Body of pancreas (tissue), 4 donors: ENCODE data around the gene KASH5. TPM values are rescaled to one million over a fixed set of nuclear protein-coding genes. Genes with fewer than 3 reads are reported as not detected.

Experiments used
- ATAC-seq: fragments of 150-250 bp; one replicate; pipeline ENCODE4 v1.9.1; 2016
- DNase-seq, 4 donors: peaks; one replicate each; pipeline ENCODE4 v3.0.0-alpha.2; 2019
- H3K27ac ChIP-seq, 4 donors: fragments of 200-600 bp; sonication (generic); 1 replicate in 3 of 4; 2 replicates in 1 of 4; pipeline versions ENCODE4 v1.5.1 to v1.6.1; 2016 to 2019; ENCODE audit warnings: mild to moderate bottlenecking in 1 of 4, mixed read lengths in 1 of 4, moderate library complexity in 1 of 4
- H3K27me3 ChIP-seq, 2 donors: fragments of 200-600 bp; sonication (generic); one replicate each; pipeline ENCODE4 v1.6.0; 2016; ENCODE audit warnings: mild to moderate bottlenecking in 1 of 2
- H3K36me3 ChIP-seq, 2 donors: fragments of 200-600 bp; sonication (generic); replicated peaks in 1 of 2; 2 replicates each; pipeline ENCODE4 v1.5.1; 2016; ENCODE audit warnings: low read depth in 2 of 2; ENCODE audit not compliant: insufficient read depth in 1 of 2
- H3K4me1 ChIP-seq: fragments of 200-600 bp; sonication (generic); one replicate; pipeline ENCODE4 v1.6.0; 2016
- H3K4me3 ChIP-seq, 2 donors: fragments of 200-600 bp; sonication (generic); 1 replicate in 1 of 2; 2 replicates in 1 of 2; pipeline ENCODE4 v1.5.1; 2016 to 2019
- H3K9me3 ChIP-seq, 3 donors: fragments of 200-600 bp; sonication (generic); 1 replicate in 2 of 3; 2 replicates in 1 of 3; pipeline ENCODE4 v1.5.1; 2016
- CTCF ChIP-seq, 7 experiments: fragments of 450-650 bp in 4 of 7; fragments of 200-600 bp in 3 of 7; sonication (generic) in 3 of 7; IDR thresholded peaks; one replicate each; pipeline ENCODE4 v1.5.1; 2016 to 2019; ENCODE audit warnings: antibody characterized with exemption in 7 of 7
- POLR2A ChIP-seq, 3 donors: fragments of 450-650 bp; IDR thresholded peaks; one replicate each; pipeline ENCODE4 v1.6.1; 2016; ENCODE audit warnings: antibody characterized with exemption in 3 of 3, mild to moderate bottlenecking in 2 of 3
- WGBS, 2 donors: methylation state at CpG; one replicate each; pipeline ENCODE4 v1.1.5; 2017; 5-methylcytosine and 5-hydroxymethylcytosine counted together
- intact Hi-C: fragments of 100-400 bp; cut with DNase I; formaldehyde crosslinking; loops from one replicate; pipeline ENCODE4 v1.15.1; 2023
- total RNA-seq, 2 donors: library from RNA; depleted of rRNA; stranded (reverse); fragments of >200 nt; gene quantifications; one replicate each; pipeline ENCODE4 v1.1.0, GENCODE V29; 2016

The KASH5 gene
- total RNA-seq, 2 donors from 2014 or later, result 0.66 to 2.6 TPM

- ATAC-seq (no peak), DNase-seq (no peak)
- intact Hi-C loops, result no loop called here
- 31 to 48% methylated on average over 3 to 7 of the region's 12 CpGs for WGBS, 2 donors
- Histone ChIP-seq H3K27me3 (peaks cover 3 to 79% of the 10 kb centered on the region in 2 donors), H3K27ac (no peak overlapping the region), H3K9me3 (no peaks in the 10 kb centered on the region), H3K4me1 (peaks cover 26% of the 10 kb centered on the region), H3K4me3 (no peak overlapping the region), H3K36me3 (no peaks in the 10 kb centered on the region)
- TF ChIP-seq POLR2A (IDR thresholded peaks at IDR 0.05), result no peak
Measured at GRCh38 chr19:49427339-49427738, 39.3 kb downstream of the KASH5 start.

GRCh38 chr19:49427855-49428546 lies 40.0 kb downstream of the KASH5 start:
- 1% methylated on average over 15 to 45 of the region's 45 CpGs for WGBS, 2 donors
- H3K27me3 ChIP-seq, result peaks cover 5 to 79% of the 10 kb centered on the region in 2 donors

GRCh38 chr19:49428547-49429451 lies 40.8 kb downstream of the KASH5 start:
- no peak for ATAC-seq
- H3K4me3 ChIP-seq, result no peak overlapping the region

More at GRCh38 chr19:49427855-49428546, 40.0 kb downstream of the KASH5 start:
- peak in 2 of 4 donors; percentile 35 to 46 for DNase-seq
- Histone ChIP-seq H3K9me3 (no peaks in the 10 kb centered on the region), H3K27ac (no peak overlapping the region), H3K36me3 (no peaks in the 10 kb centered on the region), H3K4me1 (peaks cover 24% of the 10 kb centered on the region), H3K4me3 (no peak overlapping the region)
- intact Hi-C loops, result no loop called here
- ATAC-seq, result peak; percentile 57
- TF ChIP-seq POLR2A (IDR thresholded peaks at IDR 0.05), result no peak
- TF ChIP-seq CTCF (IDR thresholded peaks at IDR 0.05), result no peak

GRCh38 chr19:49430172-49430677 lies 42.2 kb downstream of the KASH5 start:
- Histone ChIP-seq H3K4me3 (no peak overlapping the region), H3K27me3 (peaks cover 5 to 80% of the 10 kb centered on the region in 2 donors), H3K27ac (no peak overlapping the region), H3K9me3 (no peaks in the 10 kb centered on the region), H3K4me1 (peaks cover 18% of the 10 kb centered on the region), H3K36me3 (no peaks in the 10 kb centered on the region)
- DNase-seq (no peak), ATAC-seq (no peak)
- TF ChIP-seq CTCF (IDR thresholded peaks at IDR 0.05), result no peak
- no peak for TF ChIP-seq POLR2A (IDR thresholded peaks at IDR 0.05)
- WGBS, 2 donors, result 73 to 74% methylated on average over 3 to 9 of the region's 9 CpGs
- intact Hi-C loops, result loop anchor here (10.0 kb wide), 1 partner anchor 205 kb away; no protein-coding TSS in a partner anchor

More at GRCh38 chr19:49428547-49429451, 40.8 kb downstream of the KASH5 start:
- Histone ChIP-seq H3K9me3 (no peaks in the 10 kb centered on the region), H3K4me1 (peaks cover 18% of the 10 kb centered on the region), H3K27ac (no peak overlapping the region), H3K36me3 (no peaks in the 10 kb centered on the region), H3K27me3 (peaks cover 5 to 76% of the 10 kb centered on the region in 2 donors)
- intact Hi-C loops, result no loop called here
- WGBS, 2 donors, result 17 to 38% methylated on average over 13 to 29 of the region's 29 CpGs
- TF ChIP-seq POLR2A (IDR thresholded peaks at IDR 0.05) (no peak), CTCF (IDR thresholded peaks at IDR 0.05) (no peak)
- no peak for DNase-seq
